GM12873 (cell line): Measurements from ENCODE around the gene STRA6.

Experiments
- TF ChIP-seq, protein P1 (sequence below): IDR thresholded peaks from 2 replicates; pipeline ENCODE4 v1.5.1; 2012; ENCODE audit warnings: low read depth, mild to moderate bottlenecking, moderate library complexity, low read length, control low read depth; ENCODE audit not compliant: insufficient read depth; ENCODE audit errors: missing control alignments

Gene STRA6

DNA sequence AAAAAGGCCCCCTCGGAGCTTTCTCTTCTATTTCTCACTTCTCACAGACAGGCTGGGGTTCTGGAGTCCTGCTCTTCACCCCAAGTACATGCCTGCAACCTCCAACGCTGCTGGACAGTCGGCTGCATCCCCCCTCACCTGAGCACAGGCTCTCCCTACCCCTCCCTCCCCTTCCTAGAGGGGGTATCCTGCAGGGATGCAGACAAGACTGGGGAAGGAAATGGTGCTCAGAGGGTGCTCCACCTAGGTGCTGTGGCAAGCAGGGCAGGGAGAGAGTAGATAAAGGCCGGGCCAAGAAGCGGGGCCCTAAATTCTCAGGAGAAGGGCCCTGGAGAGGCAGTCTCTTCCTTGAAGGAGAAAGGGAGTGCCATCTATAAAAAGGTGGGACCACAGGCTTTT is 7.0 kb upstream of the STRA6 start:
- TF ChIP-seq, protein P1, sequence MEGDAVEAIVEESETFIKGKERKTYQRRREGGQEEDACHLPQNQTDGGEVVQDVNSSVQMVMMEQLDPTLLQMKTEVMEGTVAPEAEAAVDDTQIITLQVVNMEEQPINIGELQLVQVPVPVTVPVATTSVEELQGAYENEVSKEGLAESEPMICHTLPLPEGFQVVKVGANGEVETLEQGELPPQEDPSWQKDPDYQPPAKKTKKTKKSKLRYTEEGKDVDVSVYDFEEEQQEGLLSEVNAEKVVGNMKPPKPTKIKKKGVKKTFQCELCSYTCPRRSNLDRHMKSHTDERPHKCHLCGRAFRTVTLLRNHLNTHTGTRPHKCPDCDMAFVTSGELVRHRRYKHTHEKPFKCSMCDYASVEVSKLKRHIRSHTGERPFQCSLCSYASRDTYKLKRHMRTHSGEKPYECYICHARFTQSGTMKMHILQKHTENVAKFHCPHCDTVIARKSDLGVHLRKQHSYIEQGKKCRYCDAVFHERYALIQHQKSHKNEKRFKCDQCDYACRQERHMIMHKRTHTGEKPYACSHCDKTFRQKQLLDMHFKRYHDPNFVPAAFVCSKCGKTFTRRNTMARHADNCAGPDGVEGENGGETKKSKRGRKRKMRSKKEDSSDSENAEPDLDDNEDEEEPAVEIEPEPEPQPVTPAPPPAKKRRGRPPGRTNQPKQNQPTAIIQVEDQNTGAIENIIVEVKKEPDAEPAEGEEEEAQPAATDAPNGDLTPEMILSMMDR: no peak

DNA sequence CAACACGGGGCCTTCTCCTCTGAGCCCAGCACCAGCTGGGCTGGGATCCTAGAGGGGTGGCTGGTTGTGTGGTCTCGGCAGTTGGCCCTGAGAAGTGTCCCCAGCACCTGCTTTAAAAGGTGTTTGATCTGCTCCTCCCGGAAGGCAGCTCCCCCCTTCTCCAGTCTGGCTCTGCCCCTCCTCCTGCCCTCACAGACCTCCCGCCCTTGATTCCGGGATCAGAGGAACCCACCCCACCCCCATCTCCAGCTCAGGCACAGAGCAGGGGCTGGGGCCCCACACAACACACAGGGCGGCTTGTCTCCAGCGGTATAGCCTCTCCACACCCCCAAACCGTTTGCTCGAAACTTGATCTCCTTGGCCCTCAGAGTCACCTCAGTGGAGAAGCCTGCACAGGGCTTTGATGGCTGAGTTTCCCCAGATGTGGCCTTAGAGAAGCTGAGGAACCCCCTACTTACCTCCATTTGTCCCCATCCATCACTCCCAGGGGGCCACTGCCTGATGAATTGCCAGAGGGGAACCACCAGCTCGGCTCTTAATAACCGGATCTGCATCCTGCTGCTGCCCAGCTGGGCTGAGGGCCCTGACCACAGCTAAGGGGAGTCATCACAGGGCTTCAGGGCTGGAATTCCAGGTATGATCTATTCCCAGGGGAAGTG is 6.4 kb upstream of the STRA6 start:
- TF ChIP-seq, protein P1: no peak

DNA sequence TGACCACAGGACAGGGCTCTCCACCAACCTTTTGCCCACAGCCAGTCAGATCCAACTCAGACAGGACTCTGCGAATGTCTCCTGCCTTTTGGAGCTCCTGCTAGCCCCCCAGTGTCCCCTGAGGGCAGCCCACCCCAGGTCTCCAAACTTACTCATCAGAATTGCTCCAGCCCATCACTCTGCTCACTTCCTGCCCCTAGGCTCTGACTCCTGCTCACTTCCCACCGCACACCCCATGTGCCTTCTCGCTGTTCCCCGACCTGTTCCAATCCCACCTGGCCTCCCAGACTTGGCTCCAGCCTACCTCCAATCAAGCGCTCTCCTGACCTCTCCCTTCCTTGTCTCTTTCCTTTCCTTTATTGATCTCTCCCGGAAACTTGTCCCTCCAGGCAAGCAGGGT is 5.9 kb upstream of the STRA6 start:
- TF ChIP-seq, protein P1: no peak

DNA sequence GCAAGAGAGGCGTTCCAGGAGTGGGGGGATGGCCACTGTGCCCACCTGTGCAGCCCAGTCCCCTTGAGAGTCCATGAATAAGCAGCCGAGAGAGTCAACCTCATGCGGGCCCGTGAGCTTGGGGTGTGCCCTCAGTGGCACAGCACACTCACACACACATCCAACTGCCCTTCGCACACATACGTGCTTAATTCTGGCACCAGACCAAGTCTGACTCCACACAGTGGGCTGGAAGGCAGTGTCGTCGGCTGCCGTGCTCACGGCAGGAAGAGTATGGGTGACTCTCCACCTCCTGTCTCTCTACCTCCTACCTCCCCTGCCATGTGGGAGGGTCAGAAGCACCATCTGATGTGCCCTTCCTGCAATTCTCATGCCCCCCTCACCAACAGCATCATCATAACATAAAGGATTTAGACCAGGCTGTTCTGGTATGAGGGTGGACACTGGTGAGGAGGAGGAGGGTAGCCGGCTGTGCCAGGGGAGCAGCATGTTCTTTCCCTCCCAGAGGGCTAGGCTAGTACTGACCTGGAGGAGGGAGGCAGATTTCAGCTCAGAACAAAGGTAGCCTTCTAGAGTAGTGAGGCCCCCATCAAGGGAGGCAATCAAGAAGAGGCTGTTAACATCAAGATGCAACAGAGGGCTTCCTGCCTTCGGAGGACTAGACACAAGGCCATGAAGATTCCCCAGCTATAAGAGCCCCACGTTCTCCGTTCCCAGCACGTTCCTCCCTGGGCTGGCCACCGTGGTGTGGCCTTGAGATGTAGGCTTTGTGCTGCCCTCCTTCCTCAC is 5.3 kb upstream of the STRA6 start:
- TF ChIP-seq, protein P1: no peak

DNA sequence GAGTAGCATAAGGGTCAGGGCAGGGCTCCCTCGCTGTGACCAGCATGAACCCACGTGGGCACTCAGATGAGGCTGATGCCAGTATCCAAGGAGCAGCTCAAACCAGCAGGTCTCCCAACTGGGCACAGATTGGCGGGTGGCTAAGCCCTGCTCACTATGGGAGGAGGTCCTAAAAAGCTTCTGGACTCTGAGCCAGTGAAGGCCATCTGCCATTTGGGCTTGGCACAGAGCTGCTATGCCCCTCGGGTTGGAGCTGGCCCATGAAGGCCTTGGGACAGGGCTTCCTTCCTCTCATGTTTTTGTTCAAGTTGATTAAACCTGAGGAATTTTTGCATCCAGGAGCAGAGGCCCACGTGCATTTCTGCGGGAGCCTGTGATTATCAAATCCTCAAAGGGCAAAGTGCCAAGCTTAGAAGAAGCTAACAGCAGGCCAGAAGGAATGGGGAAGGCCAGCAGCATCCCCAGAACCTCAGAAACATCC is 4.3 kb upstream of the STRA6 start:
- TF ChIP-seq, protein P1: no peak

DNA sequence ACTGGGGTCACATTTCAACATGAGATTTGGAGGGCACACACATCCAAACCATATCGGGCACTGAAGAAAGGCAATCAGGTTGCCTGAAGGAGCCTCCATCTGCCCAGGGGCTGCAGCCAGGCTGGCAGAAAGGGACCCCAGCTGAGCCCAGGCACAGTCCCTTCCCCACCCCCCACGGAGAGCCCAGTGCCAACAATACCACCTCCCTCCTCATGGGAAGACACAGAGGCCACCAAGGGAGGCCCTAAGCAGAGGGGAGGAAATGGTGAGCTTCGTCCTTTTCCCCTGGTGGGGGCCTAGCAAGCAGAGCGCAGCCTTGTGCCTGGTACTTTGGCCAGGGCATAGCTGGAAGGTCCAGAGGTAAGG is 3.0 kb upstream of the STRA6 start:
- TF ChIP-seq, protein P1: no peak

DNA sequence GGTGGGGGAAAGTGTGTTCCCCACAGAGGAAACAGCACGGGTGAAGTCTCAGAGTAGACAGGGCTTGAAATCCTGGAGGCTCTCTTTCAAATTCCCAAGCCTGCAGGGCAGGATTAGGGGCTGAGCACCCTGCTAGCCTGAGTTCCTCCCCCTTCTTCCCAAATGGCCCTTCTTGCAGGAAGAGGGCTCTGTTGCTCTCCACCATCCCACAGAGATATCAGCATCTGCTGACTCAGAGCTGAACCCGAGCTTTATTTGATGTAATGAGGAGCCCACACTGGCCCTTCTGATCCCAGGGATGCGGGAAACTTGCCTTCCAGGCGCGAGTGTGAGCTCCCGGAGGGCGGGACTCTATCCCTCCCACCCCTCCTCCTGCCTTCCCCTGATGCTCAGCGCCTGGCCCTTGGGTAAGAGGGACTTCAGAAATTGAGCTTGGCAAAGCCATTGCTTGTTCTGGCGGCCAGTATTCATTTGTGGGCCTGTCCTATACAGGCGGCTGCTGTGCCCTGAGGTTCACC is 1.4 kb upstream of the STRA6 start:
- TF ChIP-seq, protein P1: no peak
